Measurements from ENCODE around the gene CELA2B. TPM values are rescaled to one million over a fixed set of nuclear protein-coding genes. Genes with fewer than 3 reads are reported as not detected.

Gene CELA2B
- total and polyA plus RNA-seq, 9 of the 15 experiments (the other 6 are each of a cell fraction or from before 2014, with no cell fraction given) = 0.25 to 2.1 (median 0.38) TPM; not detected in 5

DNA sequence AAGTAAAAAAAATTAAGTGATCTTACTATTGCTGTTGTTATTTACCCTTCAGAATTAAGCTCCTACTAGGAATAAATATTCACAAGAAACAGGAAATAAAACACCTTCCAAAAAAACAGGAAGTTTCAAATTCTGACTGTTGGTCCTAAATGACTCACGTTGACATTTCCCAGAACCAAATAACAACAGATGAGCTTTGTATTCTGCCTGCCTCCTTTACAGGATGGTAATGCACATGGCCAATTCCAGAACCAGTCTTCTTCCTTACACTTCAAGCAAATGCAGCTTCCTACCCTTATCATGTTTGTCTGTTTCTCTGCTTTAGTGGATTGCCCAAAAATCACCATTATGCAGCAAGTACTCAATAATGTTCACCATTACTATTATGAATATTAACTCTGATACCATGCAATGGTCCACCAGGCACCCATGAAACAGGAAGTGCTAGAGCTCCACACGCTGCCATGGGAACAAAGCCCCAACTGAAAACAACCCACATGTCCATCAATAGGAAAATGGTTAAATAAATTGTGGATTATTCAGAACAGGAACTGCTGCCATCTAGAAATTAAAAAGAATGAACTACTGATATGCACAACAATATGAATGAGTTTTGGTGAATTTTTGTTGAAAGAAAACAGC lies 39.2 kb downstream of the CELA2B start (continued):
- TF ChIP-seq ZNF76 (CRISPR knock-in tag; IDR thresholded peaks at IDR 0.05; ENCODE audit: borderline replicate concordance) (no peak), ZNF274 (IDR thresholded peaks at IDR 0.05; ENCODE audit: borderline replicate concordance, low read depth, low read length) (no peak), HIVEP1 (CRISPR knock-in tag; IDR thresholded peaks at IDR 0.05) (no peak), JUNB (CRISPR knock-in tag; conservative IDR thresholded peaks at IDR 0.05) (no peak), HCFC1 (IDR thresholded peaks at IDR 0.05; ENCODE audit: low read depth, low read length) (no peak), ZNF24 (IDR thresholded peaks at IDR 0.05) (no peak), MTF1 (CRISPR knock-in tag; IDR thresholded peaks at IDR 0.05; ENCODE audit: borderline replicate concordance) (no peak), SAFB (IDR thresholded peaks at IDR 0.05; ENCODE audit: borderline replicate concordance, low read depth, low read length) (no peak), NONO (IDR thresholded peaks at IDR 0.05; ENCODE audit: low read depth in 2 of 2, low read length in 1 of 2) (no peak), ELF4 (CRISPR knock-in tag; IDR thresholded peaks at IDR 0.05) (no peak), CHD4 (IDR thresholded peaks at IDR 0.05; ENCODE audit: insufficient read depth, insufficient replicate concordance, low read depth, low read length, poor library complexity, severe bottlenecking) (no peak), ZNF41 (CRISPR knock-in tag; conservative IDR thresholded peaks at IDR 0.05) (no peak), KLF6 (CRISPR knock-in tag; IDR thresholded peaks at IDR 0.05; ENCODE audit: borderline replicate concordance) (no peak), KDM4B (IDR thresholded peaks at IDR 0.05; ENCODE audit: borderline replicate concordance in 2 of 2, low read depth in 1 of 2) (no peak), GABPB1 (CRISPR knock-in tag; IDR thresholded peaks at IDR 0.05) (no peak), EP300 (IDR thresholded peaks at IDR 0.05; ENCODE audit: low read length) (peak; percentile 75), ZNF696 (CRISPR knock-in tag; conservative IDR thresholded peaks at IDR 0.05) (no peak), KAT7 (CRISPR knock-in tag; IDR thresholded peaks at IDR 0.05; ENCODE audit: borderline replicate concordance) (no peak)
- TF ChIP-seq, protein P1, sequence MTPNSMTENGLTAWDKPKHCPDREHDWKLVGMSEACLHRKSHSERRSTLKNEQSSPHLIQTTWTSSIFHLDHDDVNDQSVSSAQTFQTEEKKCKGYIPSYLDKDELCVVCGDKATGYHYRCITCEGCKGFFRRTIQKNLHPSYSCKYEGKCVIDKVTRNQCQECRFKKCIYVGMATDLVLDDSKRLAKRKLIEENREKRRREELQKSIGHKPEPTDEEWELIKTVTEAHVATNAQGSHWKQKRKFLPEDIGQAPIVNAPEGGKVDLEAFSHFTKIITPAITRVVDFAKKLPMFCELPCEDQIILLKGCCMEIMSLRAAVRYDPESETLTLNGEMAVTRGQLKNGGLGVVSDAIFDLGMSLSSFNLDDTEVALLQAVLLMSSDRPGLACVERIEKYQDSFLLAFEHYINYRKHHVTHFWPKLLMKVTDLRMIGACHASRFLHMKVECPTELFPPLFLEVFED (CRISPR knock-in tag; conservative IDR thresholded peaks at IDR 0.05) = no peak
- TF ChIP-seq, protein P2, sequence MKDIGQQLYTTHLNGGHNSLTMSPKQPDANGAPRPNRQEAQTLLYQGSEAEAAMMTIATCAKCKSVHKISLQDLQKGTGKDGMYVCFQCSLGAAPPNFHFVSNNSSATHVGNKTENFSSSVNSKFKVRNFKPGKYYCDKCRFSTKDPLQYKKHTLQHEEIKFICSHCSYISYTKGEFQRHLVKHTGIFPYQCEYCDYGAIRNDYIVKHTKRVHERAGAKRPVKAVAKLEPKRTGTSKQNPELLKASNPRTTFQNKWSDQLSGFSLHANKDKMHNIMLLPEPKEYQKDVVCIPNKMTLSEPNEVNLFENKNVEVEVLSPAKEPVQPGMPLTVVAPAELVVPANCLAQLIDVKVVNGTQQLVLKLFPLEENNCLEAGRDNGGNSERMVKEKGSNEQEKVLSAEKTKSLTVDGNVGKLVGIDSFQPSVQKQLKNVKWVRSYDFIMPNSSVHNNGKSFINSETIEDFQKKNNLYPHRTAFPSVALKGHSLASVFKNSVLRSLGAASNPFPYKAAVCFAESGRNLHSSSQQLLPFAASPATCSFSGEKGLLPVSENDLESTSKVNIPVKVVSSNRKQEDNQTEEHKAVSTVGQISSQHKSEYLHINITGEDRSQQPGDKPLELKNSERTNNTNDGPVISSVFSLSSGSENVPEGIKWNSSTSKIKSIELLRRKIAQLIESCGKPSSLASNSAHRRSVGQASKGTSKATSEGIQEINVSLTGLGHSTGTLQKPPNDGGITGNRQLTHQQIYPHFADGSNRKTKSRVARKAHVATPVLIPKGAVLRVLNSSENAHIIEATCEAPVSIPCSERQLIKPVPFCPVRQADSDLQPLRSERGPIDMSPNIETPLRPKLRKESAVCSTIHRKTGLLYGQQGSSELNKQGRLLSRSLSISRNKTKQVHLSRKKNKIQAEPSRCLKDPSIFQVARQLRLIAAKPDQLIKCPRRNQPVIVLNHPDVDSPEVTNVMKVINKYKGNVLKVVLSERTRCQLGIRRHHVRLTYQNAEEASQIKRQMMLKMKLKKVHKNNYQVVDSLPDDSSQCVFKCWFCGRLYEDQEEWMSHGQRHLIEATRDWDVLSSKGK (CRISPR knock-in tag; IDR thresholded peaks at IDR 0.05) = no peak
- TF ChIP-seq, protein P3, sequence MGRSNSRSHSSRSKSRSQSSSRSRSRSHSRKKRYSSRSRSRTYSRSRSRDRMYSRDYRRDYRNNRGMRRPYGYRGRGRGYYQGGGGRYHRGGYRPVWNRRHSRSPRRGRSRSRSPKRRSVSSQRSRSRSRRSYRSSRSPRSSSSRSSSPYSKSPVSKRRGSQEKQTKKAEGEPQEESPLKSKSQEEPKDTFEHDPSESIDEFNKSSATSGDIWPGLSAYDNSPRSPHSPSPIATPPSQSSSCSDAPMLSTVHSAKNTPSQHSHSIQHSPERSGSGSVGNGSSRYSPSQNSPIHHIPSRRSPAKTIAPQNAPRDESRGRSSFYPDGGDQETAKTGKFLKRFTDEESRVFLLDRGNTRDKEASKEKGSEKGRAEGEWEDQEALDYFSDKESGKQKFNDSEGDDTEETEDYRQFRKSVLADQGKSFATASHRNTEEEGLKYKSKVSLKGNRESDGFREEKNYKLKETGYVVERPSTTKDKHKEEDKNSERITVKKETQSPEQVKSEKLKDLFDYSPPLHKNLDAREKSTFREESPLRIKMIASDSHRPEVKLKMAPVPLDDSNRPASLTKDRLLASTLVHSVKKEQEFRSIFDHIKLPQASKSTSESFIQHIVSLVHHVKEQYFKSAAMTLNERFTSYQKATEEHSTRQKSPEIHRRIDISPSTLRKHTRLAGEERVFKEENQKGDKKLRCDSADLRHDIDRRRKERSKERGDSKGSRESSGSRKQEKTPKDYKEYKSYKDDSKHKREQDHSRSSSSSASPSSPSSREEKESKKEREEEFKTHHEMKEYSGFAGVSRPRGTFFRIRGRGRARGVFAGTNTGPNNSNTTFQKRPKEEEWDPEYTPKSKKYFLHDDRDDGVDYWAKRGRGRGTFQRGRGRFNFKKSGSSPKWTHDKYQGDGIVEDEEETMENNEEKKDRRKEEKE (IDR thresholded peaks at IDR 0.05; ENCODE audit: borderline replicate concordance in 1 of 2, control insufficient read depth in 1 of 2, low read depth in 2 of 2, low read length in 1 of 2) = no peak
